A549 treated with RU486 at 1 μM for 4 hours (cell line): ENCODE data around the gene TIMM9. TPM values are rescaled to one million over a fixed set of nuclear protein-coding genes. Genes with fewer than 3 reads are reported as not detected.

Source experiments
- total RNA-seq: library from RNA; stranded (reverse); fragments of 200-300 nt; extraction: Qiagen RNA extraction; gene quantifications from 5 replicates; pipeline ENCODE4 v1.2.3, GENCODE V29; 2022; ENCODE audit warnings: low read depth

The TIMM9 gene, protein sequence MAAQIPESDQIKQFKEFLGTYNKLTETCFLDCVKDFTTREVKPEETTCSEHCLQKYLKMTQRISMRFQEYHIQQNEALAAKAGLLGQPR
- total RNA-seq, result 63.8 to 88.9 TPM (median 78.5 TPM) in 5 replicates

DNA sequence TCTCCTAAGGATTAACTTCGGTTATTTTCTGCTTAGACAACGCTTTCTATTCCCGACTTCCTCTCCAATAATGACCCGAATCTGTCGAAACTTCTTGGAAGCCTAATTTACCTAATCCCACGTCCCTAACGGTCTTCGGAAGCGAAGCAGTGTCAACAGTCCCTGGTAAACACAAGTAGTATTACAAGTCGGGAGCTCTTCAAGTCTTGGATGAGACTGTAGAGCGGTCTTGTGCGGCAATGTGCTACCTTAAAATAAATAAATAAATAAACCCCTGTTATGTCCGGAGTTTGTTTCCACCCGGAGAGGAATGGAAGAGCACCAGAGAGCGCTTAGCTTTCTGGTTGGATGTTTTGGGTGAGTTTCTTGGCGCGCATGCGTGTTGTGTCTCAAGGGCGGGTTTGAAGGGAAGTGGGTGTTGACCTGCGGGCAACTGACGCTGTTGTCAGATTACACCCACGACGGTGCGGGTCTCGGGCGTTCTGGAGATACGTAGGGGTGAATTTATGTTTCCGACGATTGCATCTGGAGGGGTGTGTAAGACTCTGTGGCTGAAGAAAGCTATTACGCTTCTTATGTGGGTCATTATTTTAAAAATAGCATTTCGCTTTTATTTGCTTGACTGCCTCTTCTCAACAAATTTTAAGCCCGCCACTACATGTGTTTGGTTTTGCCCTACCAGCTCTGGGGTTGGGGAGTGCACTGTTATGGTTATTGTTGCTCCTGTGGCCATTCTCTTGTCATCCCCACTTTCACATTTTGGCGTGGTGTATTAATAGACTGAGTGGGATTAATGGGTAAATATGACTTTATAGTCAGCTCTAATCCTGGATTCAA, at the start of gene TIMM9, which contains the start of gene KIAA0586:
TSS of gene TIMM9 (minus strand) at position 251 of the 837 bp plus-strand sequence. CDS start 15,586 bp downstream, outside the sequence.
TSS of gene KIAA0586 (plus strand) at position 439 of the 837 bp plus-strand sequence. CDS start 546 bp downstream, outside the sequence.

DNA sequence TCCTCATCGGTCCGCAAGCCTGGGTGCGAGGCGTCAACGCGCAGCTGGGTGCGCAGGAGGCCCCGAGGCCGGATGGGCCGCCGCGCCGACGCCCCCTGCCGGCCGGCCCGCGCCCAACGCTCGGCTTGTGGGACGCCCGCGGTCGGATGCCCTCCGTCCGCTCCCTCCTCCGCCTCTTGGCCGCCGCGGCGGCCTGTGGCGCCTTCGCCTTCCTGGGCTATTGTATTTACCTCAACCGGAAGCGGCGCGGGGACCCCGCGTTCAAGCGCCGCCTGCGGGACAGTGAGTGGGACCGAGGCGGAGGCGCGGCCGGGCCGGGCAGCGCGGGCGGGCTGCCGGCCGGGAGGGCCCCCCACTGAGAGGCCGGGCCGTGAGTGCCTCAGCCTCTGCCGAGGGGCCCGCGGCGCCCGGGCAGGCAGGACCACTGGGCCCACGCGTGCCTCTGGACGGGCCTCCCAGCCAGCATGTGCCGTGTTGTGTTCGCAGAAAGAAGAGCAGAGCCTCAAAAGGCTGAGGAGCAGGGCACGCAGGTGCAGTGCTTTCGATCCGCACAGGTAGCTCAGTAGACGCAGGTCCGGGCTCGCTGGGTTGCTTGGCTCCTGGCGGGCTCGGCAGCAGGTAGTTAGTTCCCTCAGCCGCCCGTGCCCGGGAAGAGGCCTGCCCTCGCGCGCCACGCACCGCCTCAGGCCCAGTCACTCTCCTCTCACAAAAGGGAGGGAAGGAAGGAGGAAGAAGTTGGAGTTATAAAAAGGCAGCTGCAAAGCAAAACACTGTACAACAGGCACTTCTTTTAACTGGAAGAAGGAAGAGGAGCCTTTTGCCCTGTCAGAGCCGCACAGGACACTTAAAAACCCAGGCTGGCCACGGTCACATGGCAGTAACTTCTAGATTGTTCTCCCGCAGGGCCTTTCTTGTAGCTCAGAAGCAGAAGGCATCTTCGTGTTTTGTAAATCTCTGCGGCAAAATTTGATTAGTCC, 31.2 kb downstream of the TIMM9 start, which contains the start of gene TOMM20L:
TSS of gene TOMM20L (plus strand) at position 119 of the 977 bp plus-strand sequence. CDS start at position 147, 28 bp downstream.

Other genes with a start within 250 kb of the TIMM9 start
- gene ACTR10, start 227.4 kb downstream of the TIMM9 start, total RNA-seq, result 43.9 to 50.4 TPM (median 45.8 TPM) in 5 replicates
- gene PSMA3, start 182.7 kb downstream of the TIMM9 start, total RNA-seq, result 186 to 271 TPM (median 190 TPM) in 5 replicates
- gene ARID4A, start 129.0 kb downstream of the TIMM9 start, total RNA-seq, result 3.4 to 7.4 TPM (median 5.7 TPM) in 5 replicates
- gene TOMM20L, start 31.6 kb downstream of the TIMM9 start, total RNA-seq, result not detected in 5 replicates
- 7.8 to 10.6 TPM (median 9.4 TPM) in 5 replicates for gene KIAA0586, start 188 bp upstream of the TIMM9 start, total RNA-seq
- 0.39 to 0.77 TPM (median 0.51 TPM) in 5 replicates for gene DACT1, start 210.4 kb upstream of the TIMM9 start, total RNA-seq